ENCODE data around the gene XRCC3.

- TF ChIP-seq POLR2A (IDR thresholded peaks at IDR 0.05) (no peak), CTCF (IDR thresholded peaks at IDR 0.05) (no peak)
These were observed 58.5 kb downstream of the XRCC3 start for GRCh38 chr14:103656756-103657133.

Measured in vagina (tissue), 2 donors.